Panc1 (cell line): ENCODE results near the gene KRT84. TPM values are rescaled to one million over a fixed set of nuclear protein-coding genes. Genes with fewer than 3 reads are reported as not detected.

Source experiments
- ATAC-seq: fragments of 200-7000 bp; cut with Tn5 transposase; 2 replicates; pipeline ENCODE4 v1.9.1; 2020; ENCODE audit warnings: mild to moderate bottlenecking, moderate library complexity
- BruUV-seq: library from RNA; stranded (reverse); fragments of 400-500 nt; replicated peaks from 2 replicates; lab custom pipeline; 2021; lab: Mats Ljungman, UMichigan
- CTCF ChIA-PET: fragments of 300-600 bp; sonication (Branson Sonifier 250); formaldehyde crosslinking; loops from one replicate; lab custom pipeline; 2022; ENCODE audit warnings: antibody characterized with exemption; lab: Charles Lee
- POLR2A ChIA-PET: fragments of 300-600 bp; sonication (Branson Sonifier 250); formaldehyde crosslinking; loops from one replicate; lab custom pipeline; 2022; ENCODE audit warnings: antibody characterized with exemption; lab: Charles Lee
- DNase-seq: peaks from one replicate; pipeline ENCODE4 v3.0.0-alpha.2; 2010; ENCODE audit warnings: low read depth, low spot score
- H3K27ac ChIP-seq: 2 replicates; pipeline ENCODE4 v1.5.1; 2011; ENCODE audit warnings: mild to moderate bottlenecking, low read length, inconsistent platforms
- H3K27me3 ChIP-seq: fragments of 200-500 bp; sonication (Bioruptor generic); 2 replicates; pipeline ENCODE4 v1.6.0; 2014; ENCODE audit warnings: low read length, inconsistent platforms; ENCODE audit not compliant: control insufficient read depth, insufficient read depth
- H3K36me3 ChIP-seq: fragments of 200-500 bp; sonication (Bioruptor generic); 2 replicates; pipeline ENCODE4 v1.5.1; 2014; ENCODE audit warnings: inconsistent platforms, mild to moderate bottlenecking, low read length, moderate library complexity; ENCODE audit not compliant: control insufficient read depth, insufficient read depth
- H3K4me1 ChIP-seq: 2 replicates; pipeline ENCODE4 v1.5.1; 2011; ENCODE audit warnings: inconsistent platforms, mild to moderate bottlenecking, low read length, moderate library complexity; ENCODE audit not compliant: control insufficient read depth, insufficient read depth
- H3K4me3 ChIP-seq, 2 experiments: 2 replicates each; pipeline ENCODE4 v1.5.1; 2011 to 2012; ENCODE audit warnings: low read depth in 2 of 2, low read length in 2 of 2, mild to moderate bottlenecking in 2 of 2, inconsistent platforms in 1 of 2, moderate library complexity in 1 of 2
- H3K9me3 ChIP-seq: fragments of 200-500 bp; sonication (Bioruptor generic); 2 replicates; pipeline ENCODE4 v1.5.1; 2014; ENCODE audit warnings: low read depth, mild to moderate bottlenecking, inconsistent platforms, low read length, moderate library complexity; ENCODE audit not compliant: control insufficient read depth, insufficient read depth
- POLR2AphosphoS5 ChIP-seq: IDR thresholded peaks from 2 replicates; pipeline ENCODE4 v1.6.1; 2012; ENCODE audit warnings: mild to moderate bottlenecking, low read depth, low read length, moderate library complexity
- REST ChIP-seq, 2 experiments: IDR thresholded peaks; 2 replicates each; pipeline ENCODE4 v1.6.1; 2011 to 2012; ENCODE audit warnings: low read depth in 2 of 2, control low read depth in 1 of 2, low read length in 1 of 2, mild to moderate bottlenecking in 1 of 2, moderate library complexity in 1 of 2; ENCODE audit not compliant: insufficient read depth in 1 of 2
- SIN3A ChIP-seq: IDR thresholded peaks from 2 replicates; pipeline ENCODE4 v1.6.1; 2012; ENCODE audit warnings: low read depth, mild to moderate bottlenecking, low read length, moderate library complexity, borderline replicate concordance; ENCODE audit not compliant: insufficient read depth
- TCF7L2 ChIP-seq: IDR thresholded peaks from 2 replicates; pipeline ENCODE4 v1.6.1; 2011; ENCODE audit warnings: mild to moderate bottlenecking, low read depth, low read length, inconsistent platforms
- in situ Hi-C: cut with HindIII; loops from 2 replicates; pipeline ENCODE4 v1.10.0; 2016; ENCODE audit warnings: low sequenced_read_pairs, low pct_unique_long_range_greater_than_20kb
- intact Hi-C: fragments of 100-400 bp; cut with micrococcal nuclease; formaldehyde crosslinking; loops from one replicate; pipeline ENCODE4 v1.10.0; 2022; ENCODE audit not compliant: unreplicated experiment
- total RNA-seq: library from RNA; stranded (reverse); gene quantifications from one replicate; pipeline ENCODE4 v1.2.1, GENCODE V29; 2021; ENCODE audit not compliant: unreplicated experiment
- TF ChIP-seq, protein P1 (sequence below): fragments of 450-650 bp; IDR thresholded peaks from 2 replicates; pipeline ENCODE4 v1.5.1; 2017; ENCODE audit warnings: mild to moderate bottlenecking

The KRT84 gene
- total RNA-seq, 1 experiment from 2014 or later, result not detected

DNA sequence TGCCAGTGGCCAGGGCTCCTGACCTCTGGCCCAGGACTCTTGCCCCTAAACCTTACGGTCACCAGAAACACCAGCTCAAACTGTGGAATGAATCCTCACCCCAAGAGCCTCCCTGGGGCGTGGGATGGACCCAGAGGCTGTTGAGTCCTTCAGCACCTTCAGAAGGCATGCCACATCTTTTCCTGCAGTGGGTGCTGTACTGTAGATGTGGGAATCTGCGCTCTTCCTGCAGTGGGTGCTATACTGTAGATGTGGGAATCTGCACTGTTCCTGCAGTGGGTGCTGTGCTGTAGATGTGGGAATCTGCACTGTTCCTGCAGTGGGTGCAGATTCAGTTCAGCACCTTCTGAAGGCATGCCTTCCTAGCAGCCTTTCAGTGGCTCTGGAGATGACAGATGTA is 19.5 kb upstream of the KRT84 start:
- ChIA-PET CTCF (interaction anchor here (1.2 kb wide), 1 partner anchor 491 kb away, joined by 3 read pairs; no protein-coding TSS in a partner anchor), POLR2A (no interaction called here)
- intact Hi-C loops (no loop called here), in situ Hi-C loops (no loop called here)
- Histone ChIP-seq H3K27ac (no peak overlapping the region), H3K36me3 (no peaks in the 10 kb centered on the region), H3K4me1 (no peaks in the 10 kb centered on the region), H3K4me3 (no peak overlapping the region), H3K9me3 (no peaks in the 10 kb centered on the region), H3K27me3 (no peaks in the 10 kb centered on the region)
- ATAC-seq (no peak), DNase-seq (no peak)
- no TSS peak for BruUV-seq
- TF ChIP-seq REST (IDR thresholded peaks at IDR 0.05; ENCODE audit: insufficient read depth in 1 of 2, low read depth in 2 of 2, low read length in 1 of 2) (no peak), POLR2AphosphoS5 (no peak), SIN3A (no peak), TCF7L2 (no peak)
- TF ChIP-seq, protein P1, sequence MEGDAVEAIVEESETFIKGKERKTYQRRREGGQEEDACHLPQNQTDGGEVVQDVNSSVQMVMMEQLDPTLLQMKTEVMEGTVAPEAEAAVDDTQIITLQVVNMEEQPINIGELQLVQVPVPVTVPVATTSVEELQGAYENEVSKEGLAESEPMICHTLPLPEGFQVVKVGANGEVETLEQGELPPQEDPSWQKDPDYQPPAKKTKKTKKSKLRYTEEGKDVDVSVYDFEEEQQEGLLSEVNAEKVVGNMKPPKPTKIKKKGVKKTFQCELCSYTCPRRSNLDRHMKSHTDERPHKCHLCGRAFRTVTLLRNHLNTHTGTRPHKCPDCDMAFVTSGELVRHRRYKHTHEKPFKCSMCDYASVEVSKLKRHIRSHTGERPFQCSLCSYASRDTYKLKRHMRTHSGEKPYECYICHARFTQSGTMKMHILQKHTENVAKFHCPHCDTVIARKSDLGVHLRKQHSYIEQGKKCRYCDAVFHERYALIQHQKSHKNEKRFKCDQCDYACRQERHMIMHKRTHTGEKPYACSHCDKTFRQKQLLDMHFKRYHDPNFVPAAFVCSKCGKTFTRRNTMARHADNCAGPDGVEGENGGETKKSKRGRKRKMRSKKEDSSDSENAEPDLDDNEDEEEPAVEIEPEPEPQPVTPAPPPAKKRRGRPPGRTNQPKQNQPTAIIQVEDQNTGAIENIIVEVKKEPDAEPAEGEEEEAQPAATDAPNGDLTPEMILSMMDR, result no peak

- no peaks in the 10 kb centered on the region for H3K9me3 ChIP-seq
- TF ChIP-seq REST (IDR thresholded peaks at IDR 0.05; ENCODE audit: insufficient read depth in 1 of 2, low read depth in 2 of 2, low read length in 1 of 2) (no peak), TCF7L2 (no peak), POLR2AphosphoS5 (no peak), SIN3A (no peak)
- TF ChIP-seq, protein P1, result no peak
- H3K36me3 ChIP-seq, result no peaks in the 10 kb centered on the region
- H3K4me1 ChIP-seq, result no peaks in the 10 kb centered on the region
- in situ Hi-C loops, result no loop called here
- no peak for ATAC-seq
- no peak overlapping the region for H3K27ac ChIP-seq
- H3K27me3 ChIP-seq, result no peaks in the 10 kb centered on the region
- CTCF ChIA-PET, result interaction anchor here (1.0 kb wide), 1 partner anchor 10 kb away, joined by 3 read pairs; no protein-coding TSS in a partner anchor
- H3K4me3 ChIP-seq, result no peak overlapping the region
- POLR2A ChIA-PET, result interaction anchor here (0.5 kb wide), 1 partner anchor 198 kb away, joined by 3 read pairs; no protein-coding TSS in a partner anchor
- DNase-seq, result no peak
- intact Hi-C loops, result no loop called here
- BruUV-seq, result no TSS peak
Observed at GRCh38 chr12:52403561-52403960, 18.1 kb upstream of the KRT84 start.
